HEK293 (cell line): ENCODE measurements around the gene CREB3.
A peak's percentile ranks its signal among the peaks of the same experiment; 100 is the strongest.

Experiments
- CTCF ChIA-PET: fragments of 350-600 bp; formaldehyde crosslinking; extraction: SDS; loops from one replicate; lab custom pipeline; 2021; ENCODE audit warnings: antibody characterized with exemption; lab: Yijun Ruan, JAX
- POLR2A ChIA-PET: fragments of 300-600 bp; formaldehyde crosslinking; extraction: SDS; loops from one replicate; lab custom pipeline; 2020; ENCODE audit warnings: antibody characterized with exemption, inconsistent platforms; lab: Yijun Ruan, JAX
- H3K27ac ChIP-seq: fragments of 200-500 bp; sonication (Bioruptor generic); 2 replicates; pipeline ENCODE4 v1.5.1; 2014; ENCODE audit warnings: low read depth, low read length, control low read depth, inconsistent platforms; ENCODE audit errors: extremely low read depth
- H3K36me3 ChIP-seq, 2 experiments: fragments of 200-500 bp in 1 of 2; sonication (Bioruptor generic) in 1 of 2; 1 replicate in 1 of 2; 2 replicates in 1 of 2; pipeline ENCODE4 v1.5.1; 2014 to 2017; ENCODE audit warnings: inconsistent platforms in 2 of 2, low read length in 2 of 2; ENCODE audit not compliant: control insufficient read depth in 2 of 2, insufficient read depth in 1 of 2
- H3K4me1 ChIP-seq: fragments of 200-500 bp; sonication (Bioruptor generic); 2 replicates; pipeline ENCODE4 v1.5.1; 2014; ENCODE audit warnings: mild to moderate bottlenecking, low read length, inconsistent platforms; ENCODE audit not compliant: control insufficient read depth, insufficient read depth
- H3K4me3 ChIP-seq: 2 replicates; pipeline ENCODE4 v1.5.1; 2011; ENCODE audit warnings: low read depth, mild to moderate bottlenecking, control low read depth, low read length, moderate library complexity
- H3K9me3 ChIP-seq: fragments of 200-500 bp; sonication (Bioruptor generic); 2 replicates; pipeline ENCODE4 v1.5.1; 2014; ENCODE audit warnings: low read depth, low read length, inconsistent platforms; ENCODE audit not compliant: control insufficient read depth, insufficient read depth
- BCL11B ChIP-seq: fragments of 450-650 bp; formaldehyde crosslinking; IDR thresholded peaks from 2 replicates; pipeline ENCODE4 v1.5.1; 2016; ENCODE audit warnings: low read depth, missing biosample characterization, missing genetic modification characterization
- EGR2 ChIP-seq: fragments of 450-650 bp; formaldehyde crosslinking; IDR thresholded peaks from 2 replicates; pipeline ENCODE4 v1.5.1; 2016; ENCODE audit warnings: low read depth, missing biosample characterization, missing genetic modification characterization
- HIC1 ChIP-seq: fragments of 450-650 bp; formaldehyde crosslinking; IDR thresholded peaks from 2 replicates; pipeline ENCODE4 v1.5.1; 2016; ENCODE audit warnings: missing biosample characterization, missing genetic modification characterization
- KLF10 ChIP-seq: fragments of 450-650 bp; IDR thresholded peaks from 2 replicates; pipeline ENCODE4 v1.5.1; 2018; ENCODE audit warnings: missing biosample characterization, mild to moderate bottlenecking, missing genetic modification characterization
- KLF16 ChIP-seq: fragments of 450-650 bp; formaldehyde crosslinking; IDR thresholded peaks from 2 replicates; pipeline ENCODE4 v1.5.1; 2017; ENCODE audit warnings: missing biosample characterization, missing genetic modification characterization
- KLF9 ChIP-seq: fragments of 450-650 bp; formaldehyde crosslinking; IDR thresholded peaks from 2 replicates; pipeline ENCODE4 v1.5.1; 2016; ENCODE audit warnings: missing biosample characterization, missing genetic modification characterization, low read depth
- MZF1 ChIP-seq: fragments of 450-650 bp; formaldehyde crosslinking; IDR thresholded peaks from 2 replicates; pipeline ENCODE4 v1.5.1; 2017; ENCODE audit warnings: missing biosample characterization, missing genetic modification characterization, borderline replicate concordance
- PRDM10 ChIP-seq: fragments of 450-650 bp; formaldehyde crosslinking; IDR thresholded peaks from 2 replicates; pipeline ENCODE4 v1.5.1; 2016; ENCODE audit warnings: missing biosample characterization, missing genetic modification characterization
- SP2 ChIP-seq: fragments of 450-650 bp; formaldehyde crosslinking; IDR thresholded peaks from 2 replicates; pipeline ENCODE4 v1.5.1; 2016; ENCODE audit warnings: missing biosample characterization, missing genetic modification characterization
- SP3 ChIP-seq: fragments of 450-650 bp; formaldehyde crosslinking; IDR thresholded peaks from 2 replicates; pipeline ENCODE4 v1.5.1; 2016; ENCODE audit warnings: missing biosample characterization, missing genetic modification characterization
- ZBTB48 ChIP-seq: fragments of 450-650 bp; formaldehyde crosslinking; IDR thresholded peaks from 2 replicates; pipeline ENCODE4 v1.5.1; 2016; ENCODE audit warnings: missing biosample characterization, missing genetic modification characterization
- ZBTB8A ChIP-seq: fragments of 450-650 bp; formaldehyde crosslinking; IDR thresholded peaks from 2 replicates; pipeline ENCODE4 v1.5.1; 2016; ENCODE audit warnings: missing biosample characterization, missing genetic modification characterization
- ZEB2 ChIP-seq: fragments of 450-650 bp; formaldehyde crosslinking; IDR thresholded peaks from 2 replicates; pipeline ENCODE4 v1.5.1; 2016; ENCODE audit warnings: missing biosample characterization, missing genetic modification characterization
- ZFHX2 ChIP-seq: fragments of 450-650 bp; formaldehyde crosslinking; conservative IDR thresholded peaks from 2 replicates; pipeline ENCODE4 v1.5.1; 2016; ENCODE audit warnings: missing biosample characterization, missing genetic modification characterization
- ZNF146 ChIP-seq: fragments of 450-650 bp; formaldehyde crosslinking; IDR thresholded peaks from 2 replicates; pipeline ENCODE4 v1.5.1; 2016; ENCODE audit warnings: missing biosample characterization, missing genetic modification characterization
- ZNF223 ChIP-seq: fragments of 450-650 bp; formaldehyde crosslinking; IDR thresholded peaks from 2 replicates; pipeline ENCODE4 v1.5.1; 2016; ENCODE audit warnings: missing biosample characterization, missing genetic modification characterization
- ZNF335 ChIP-seq: fragments of 450-650 bp; formaldehyde crosslinking; conservative IDR thresholded peaks from 2 replicates; pipeline ENCODE4 v1.5.1; 2016; ENCODE audit warnings: missing biosample characterization, missing genetic modification characterization
- ZNF341 ChIP-seq: fragments of 450-650 bp; formaldehyde crosslinking; IDR thresholded peaks from 2 replicates; pipeline ENCODE4; 2016; ENCODE audit warnings: low read depth, missing biosample characterization, missing genetic modification characterization
- ZNF514 ChIP-seq: fragments of 450-650 bp; formaldehyde crosslinking; IDR thresholded peaks from 2 replicates; pipeline ENCODE4 v1.5.1; 2016; ENCODE audit warnings: missing biosample characterization, missing genetic modification characterization
- ZNF555 ChIP-seq: fragments of 450-650 bp; formaldehyde crosslinking; conservative IDR thresholded peaks from 2 replicates; pipeline ENCODE4 v1.5.1; 2017; ENCODE audit warnings: missing biosample characterization, mild to moderate bottlenecking, missing genetic modification characterization, inconsistent platforms
- ZNF843 ChIP-seq: fragments of 450-650 bp; formaldehyde crosslinking; IDR thresholded peaks from 2 replicates; pipeline ENCODE4 v1.5.1; 2016; ENCODE audit warnings: missing biosample characterization, missing genetic modification characterization
- ZSCAN30 ChIP-seq: fragments of 450-650 bp; IDR thresholded peaks from 2 replicates; pipeline ENCODE4 v1.5.1; 2018; ENCODE audit warnings: missing biosample characterization, mild to moderate bottlenecking, missing genetic modification characterization, moderate library complexity
- TF ChIP-seq, protein P1 (sequence below): fragments of 450-650 bp; formaldehyde crosslinking; conservative IDR thresholded peaks from 2 replicates; pipeline ENCODE4 v1.5.1; 2016; ENCODE audit warnings: low read depth, missing biosample characterization, missing genetic modification characterization
- TF ChIP-seq, protein P2 (sequence below): fragments of 450-650 bp; formaldehyde crosslinking; IDR thresholded peaks from 2 replicates; pipeline ENCODE4 v1.5.1; 2016; ENCODE audit warnings: missing biosample characterization, missing genetic modification characterization

The CREB3 gene

DNA sequence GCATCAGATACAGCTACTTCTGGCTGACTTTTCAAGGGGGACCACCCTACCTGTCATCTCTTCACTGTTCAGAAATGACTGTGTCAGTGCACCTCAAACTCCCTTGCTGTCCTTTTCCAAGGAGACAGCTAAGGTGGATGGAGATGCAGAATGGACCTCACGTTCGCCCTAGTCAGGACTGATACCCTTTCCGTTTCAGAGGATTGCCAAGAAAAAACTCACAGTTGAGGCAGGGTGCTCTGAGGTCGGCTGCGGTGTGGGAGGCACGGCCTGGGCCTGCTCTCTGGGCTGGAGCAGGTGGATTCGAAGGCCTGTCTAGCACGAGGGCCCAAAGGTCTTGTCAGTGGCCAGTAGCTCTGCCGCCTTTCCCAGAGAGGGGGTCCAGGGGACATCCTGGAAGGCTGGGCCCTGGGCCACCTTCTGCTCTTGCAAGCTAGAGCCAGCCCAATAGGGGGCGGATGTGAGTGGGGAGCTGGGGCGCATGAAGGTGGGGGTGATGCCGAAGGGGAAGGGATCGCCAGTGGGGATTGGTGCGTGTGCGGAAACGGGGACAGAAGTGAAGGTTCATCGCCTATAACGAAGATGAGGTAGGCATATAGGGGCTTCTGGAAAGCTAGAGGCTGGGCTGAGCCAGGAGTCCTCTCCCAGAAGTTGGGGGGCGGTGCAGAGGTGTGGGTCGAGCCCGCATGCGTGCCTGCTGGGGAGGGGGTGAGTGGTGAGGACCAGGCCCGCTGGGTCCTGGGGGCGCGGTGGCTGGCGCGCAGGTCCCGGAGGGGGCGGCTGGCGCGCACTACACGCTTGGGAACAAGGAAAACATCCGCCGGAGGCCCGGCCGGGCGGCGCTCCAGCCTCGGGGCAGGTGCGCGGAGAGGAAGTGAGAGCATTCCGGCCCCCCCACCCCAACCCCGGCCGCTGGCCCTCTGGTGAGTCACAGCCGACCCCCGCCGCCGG lies 24.1 kb downstream of the CREB3 start:
- Histone ChIP-seq H3K4me1 (peaks cover 10% of the 10 kb centered on the region), H3K4me3 (peak overlapping the region; percentile 71), H3K27ac (peak overlapping the region; percentile 94), H3K36me3 (peaks cover 0 to 48% of the 10 kb centered on the region in 2 experiments; a peak in 1 of 3 replicates), H3K9me3 (no peaks in the 10 kb centered on the region)
- POLR2A ChIA-PET, result interaction anchor here (0.6 to 2.6 kb wide), 16 partner anchors 9 to 411 kb away, joined by 3 to 21 read pairs (median 3); partner anchors contain the start of genes CREB3, GBA2, HINT2 and RGP1
- CTCF ChIA-PET, result interaction anchor here (0.6 to 3.9 kb wide), 19 partner anchors 8 to 687 kb away, joined by 3 to 20 read pairs (median 4); partner anchors contain the start of genes CREB3, GBA2, RGP1 and TLN1
- TF ChIP-seq KLF9 (tag by site-specific recombination) (peak; percentile 55; the same call in 1 of the 2 replicates), SP2 (tag by site-specific recombination) (peak; percentile 58), ZBTB48 (tag by site-specific recombination) (peak; percentile 72; the same call in 1 of the 2 replicates), ZEB2 (tag by site-specific recombination) (peak; percentile 38; the same call in 1 of the 2 replicates), SP3 (tag by site-specific recombination) (0 out of 2 replicates have a peak, but pooled peaks have one; percentile 24), KLF10 (peak; percentile 54; the same call in 1 of the 2 replicates), MZF1 (tag by site-specific recombination) (peak; percentile 97), KLF16 (peak; percentile 31; the same call in 1 of the 2 replicates), ZFHX2 (tag by site-specific recombination) (peak; percentile 67), ZNF843 (tag by site-specific recombination) (0 out of 2 replicates have a peak, but pooled peaks have one; percentile 12), PRDM10 (peak; percentile 13; the same call in 1 of the 2 replicates), EGR2 (tag by site-specific recombination) (peak; percentile 43; the same call in 1 of the 2 replicates), ZNF555 (tag by site-specific recombination) (no peak), ZNF341 (tag by site-specific recombination) (peak; percentile 19; the same call in 1 of the 2 replicates), HIC1 (no peak), ZSCAN30 (no peak), BCL11B (tag by site-specific recombination) (0 out of 2 replicates have a peak, but pooled peaks have one; percentile 12), ZNF223 (tag by site-specific recombination) (peak; percentile 99), ZNF514 (no peak), ZNF146 (tag by site-specific recombination) (0 out of 2 replicates have a peak, but pooled peaks have one; percentile 3), ZBTB8A (tag by site-specific recombination) (peak; percentile 84), ZNF335 (tag by site-specific recombination) (peak; percentile 79)
- TF ChIP-seq, protein P1, sequence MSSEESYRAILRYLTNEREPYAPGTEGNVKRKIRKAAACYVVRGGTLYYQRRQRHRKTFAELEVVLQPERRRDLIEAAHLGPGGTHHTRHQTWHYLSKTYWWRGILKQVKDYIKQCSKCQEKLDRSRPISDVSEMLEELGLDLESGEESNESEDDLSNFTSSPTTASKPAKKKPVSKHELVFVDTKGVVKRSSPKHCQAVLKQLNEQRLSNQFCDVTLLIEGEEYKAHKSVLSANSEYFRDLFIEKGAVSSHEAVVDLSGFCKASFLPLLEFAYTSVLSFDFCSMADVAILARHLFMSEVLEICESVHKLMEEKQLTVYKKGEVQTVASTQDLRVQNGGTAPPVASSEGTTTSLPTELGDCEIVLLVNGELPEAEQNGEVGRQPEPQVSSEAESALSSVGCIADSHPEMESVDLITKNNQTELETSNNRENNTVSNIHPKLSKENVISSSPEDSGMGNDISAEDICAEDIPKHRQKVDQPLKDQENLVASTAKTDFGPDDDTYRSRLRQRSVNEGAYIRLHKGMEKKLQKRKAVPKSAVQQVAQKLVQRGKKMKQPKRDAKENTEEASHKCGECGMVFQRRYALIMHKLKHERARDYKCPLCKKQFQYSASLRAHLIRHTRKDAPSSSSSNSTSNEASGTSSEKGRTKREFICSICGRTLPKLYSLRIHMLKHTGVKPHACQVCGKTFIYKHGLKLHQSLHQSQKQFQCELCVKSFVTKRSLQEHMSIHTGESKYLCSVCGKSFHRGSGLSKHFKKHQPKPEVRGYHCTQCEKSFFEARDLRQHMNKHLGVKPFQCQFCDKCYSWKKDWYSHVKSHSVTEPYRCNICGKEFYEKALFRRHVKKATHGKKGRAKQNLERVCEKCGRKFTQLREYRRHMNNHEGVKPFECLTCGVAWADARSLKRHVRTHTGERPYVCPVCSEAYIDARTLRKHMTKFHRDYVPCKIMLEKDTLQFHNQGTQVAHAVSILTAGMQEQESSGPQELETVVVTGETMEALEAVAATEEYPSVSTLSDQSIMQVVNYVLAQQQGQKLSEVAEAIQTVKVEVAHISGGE (tag by site-specific recombination), result peak; percentile 47; the same call in 1 of the 2 replicates
- TF ChIP-seq, protein P2, sequence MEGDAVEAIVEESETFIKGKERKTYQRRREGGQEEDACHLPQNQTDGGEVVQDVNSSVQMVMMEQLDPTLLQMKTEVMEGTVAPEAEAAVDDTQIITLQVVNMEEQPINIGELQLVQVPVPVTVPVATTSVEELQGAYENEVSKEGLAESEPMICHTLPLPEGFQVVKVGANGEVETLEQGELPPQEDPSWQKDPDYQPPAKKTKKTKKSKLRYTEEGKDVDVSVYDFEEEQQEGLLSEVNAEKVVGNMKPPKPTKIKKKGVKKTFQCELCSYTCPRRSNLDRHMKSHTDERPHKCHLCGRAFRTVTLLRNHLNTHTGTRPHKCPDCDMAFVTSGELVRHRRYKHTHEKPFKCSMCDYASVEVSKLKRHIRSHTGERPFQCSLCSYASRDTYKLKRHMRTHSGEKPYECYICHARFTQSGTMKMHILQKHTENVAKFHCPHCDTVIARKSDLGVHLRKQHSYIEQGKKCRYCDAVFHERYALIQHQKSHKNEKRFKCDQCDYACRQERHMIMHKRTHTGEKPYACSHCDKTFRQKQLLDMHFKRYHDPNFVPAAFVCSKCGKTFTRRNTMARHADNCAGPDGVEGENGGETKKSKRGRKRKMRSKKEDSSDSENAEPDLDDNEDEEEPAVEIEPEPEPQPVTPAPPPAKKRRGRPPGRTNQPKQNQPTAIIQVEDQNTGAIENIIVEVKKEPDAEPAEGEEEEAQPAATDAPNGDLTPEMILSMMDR (tag by site-specific recombination), result peak; percentile 89
